Kidney (tissue), 14 donors: ENCODE data around the gene MUS81. TPM values are rescaled to one million over a fixed set of nuclear protein-coding genes. Genes with fewer than 3 reads are reported as not detected.
A peak's percentile ranks its signal among the peaks of the same experiment; 100 is the strongest.

ENCODE experiments used
- DNase-seq, 5 donors: peaks; one replicate each; pipeline ENCODE4 v3.0.0-alpha.2; 2013 to 2020
- FAIRE-seq: peaks from 2 replicates; lab custom pipeline; 2012; peaks lifted over from hg19 to GRCh38; lab: Jason Lieb, UNC
- H3K27ac ChIP-seq, 2 donors: one replicate each; pipeline ENCODE4 v1.7.0; 2013; ENCODE audit warnings: low read depth in 2 of 2, low read length in 2 of 2, inconsistent platforms in 1 of 2
- H3K27me3 ChIP-seq: one replicate; pipeline ENCODE4 v1.7.1; 2013; ENCODE audit warnings: low read length, inconsistent platforms; ENCODE audit not compliant: control insufficient read depth, insufficient read depth
- H3K36me3 ChIP-seq, 3 donors: one replicate each; pipeline versions ENCODE4 v1.7.0 to v1.7.1; 2013; ENCODE audit warnings: low read length in 3 of 3, control low read depth in 1 of 3, inconsistent platforms in 1 of 3; ENCODE audit not compliant: insufficient read depth in 3 of 3, control insufficient read depth in 2 of 3
- H3K4me1 ChIP-seq, 3 donors: one replicate each; pipeline versions ENCODE4 v1.7.0 to v1.7.1; 2013; ENCODE audit warnings: low read length in 3 of 3, inconsistent platforms in 1 of 3, low read depth in 1 of 3; ENCODE audit not compliant: control insufficient read depth in 2 of 3, insufficient read depth in 2 of 3
- H3K4me3 ChIP-seq, 3 donors: one replicate each; pipeline versions ENCODE4 v1.7.0 to v1.8.1; 2013; ENCODE audit warnings: low read length in 3 of 3, control low read depth in 1 of 3, inconsistent platforms in 1 of 3
- H3K9ac ChIP-seq, 3 donors: one replicate each; pipeline versions ENCODE4 v1.7.0 to v1.7.1; 2013; ENCODE audit warnings: low read length in 3 of 3, control low read depth in 1 of 3, inconsistent platforms in 1 of 3
- H3K9me3 ChIP-seq, 3 donors: one replicate each; pipeline versions ENCODE4 v1.7.0 to v1.7.1; 2013; ENCODE audit warnings: low read length in 3 of 3, control low read depth in 1 of 3, inconsistent platforms in 1 of 3; ENCODE audit not compliant: control insufficient read depth in 2 of 3, insufficient read depth in 1 of 3
- CTCF ChIP-seq: IDR thresholded peaks from 3 replicates; pipeline ENCODE4 v1.5.1; 2012; ENCODE audit warnings: mild to moderate bottlenecking, moderate library complexity, borderline replicate concordance; ENCODE audit not compliant: insufficient read depth; ENCODE audit errors: extremely low read depth
- intact Hi-C: fragments of 100-400 bp; cut with DNase I; formaldehyde crosslinking; loops from one replicate; pipeline ENCODE4 v1.11.1; 2022
- polyA plus RNA-seq: library from polyadenylated mRNA; stranded (reverse); fragments of 350-450 nt; fragmentation: Illumina TruSeq; extraction: RNeasy Lipid Tissue Mini Kit (QIAGEN cat#74804); gene quantifications from one replicate; pipeline ENCODE4 v1.2.3, GENCODE V29; 2014; ENCODE audit warnings: low read depth, low replicate concordance; ENCODE audit not compliant: insufficient read depth
- total RNA-seq: library from RNA; stranded (reverse); fragmentation: NEBNext Ultra II Directional; extraction: Animal tissue kit (Norgen Biotek cat#: 25700); gene quantifications from one replicate; pipeline ENCODE4 v1.2.1, GENCODE V29; 2021
- donor health status: control.
- donor health status: control.
- donor health status: control.
- donor health status: control.
- donor health status: control.
- donor health status: DM: yes; HTN: yes; CAD: no.
- donor health status: Normal renal cell carcinoma (clear cell type).

The MUS81 gene
- total and polyA plus RNA-seq, 2 donors from 2014 or later: 31.2 to 54.9 TPM

- intact Hi-C loops: no loop called here
- H3K36me3 ChIP-seq: peaks cover 11 to 26% (median 24%) of the 10 kb centered on the region in 3 donors
These were observed 6.8 kb upstream of the MUS81 start for GRCh38 chr11:65853246-65853979.

GRCh38 chr11:65854161-65854592, 6.1 kb upstream of the MUS81 start:
- intact Hi-C loops: no loop called here
- FAIRE-seq (no peak), DNase-seq (no peak)
- no peak overlapping the region for H3K4me3 ChIP-seq
- no peaks in the 10 kb centered on the region for H3K27me3 ChIP-seq
- peaks cover 11 to 26% (median 24%) of the 10 kb centered on the region in 3 donors for H3K36me3 ChIP-seq
- no peak overlapping the region for H3K9ac ChIP-seq
- no peak for TF ChIP-seq CTCF
- H3K27ac ChIP-seq: no peak overlapping the region
- peaks cover 0 to 6% (median 0%) of the 10 kb centered on the region in 3 donors for H3K9me3 ChIP-seq
- peaks cover 0 to 16% (median 14%) of the 10 kb centered on the region in 3 donors for H3K4me1 ChIP-seq

More at GRCh38 chr11:65853246-65853979, 6.8 kb upstream of the MUS81 start:
- no peak overlapping the region for H3K4me3 ChIP-seq
- no peak overlapping the region for H3K27ac ChIP-seq
- peaks cover 0 to 6% (median 0%) of the 10 kb centered on the region in 3 donors for H3K9me3 ChIP-seq
- FAIRE-seq (no peak), DNase-seq (peak in 1 of 5 donors; percentile 8)
- no peak overlapping the region for H3K9ac ChIP-seq
- no peak for TF ChIP-seq CTCF
- peaks cover 0 to 14% (median 9%) of the 10 kb centered on the region in 3 donors for H3K4me1 ChIP-seq
- no peaks in the 10 kb centered on the region for H3K27me3 ChIP-seq

- peaks cover 11 to 26% (median 24%) of the 10 kb centered on the region in 3 donors for H3K36me3 ChIP-seq
- H3K27ac ChIP-seq: peak overlapping the region in 1 of 2 donors; percentile 20
- H3K9me3 ChIP-seq: peaks cover 0 to 6% (median 0%) of the 10 kb centered on the region in 3 donors
- H3K27me3 ChIP-seq: no peaks in the 10 kb centered on the region
- peaks cover 0 to 21% (median 18%) of the 10 kb centered on the region in 3 donors for H3K4me1 ChIP-seq
- TF ChIP-seq CTCF: no peak
- no peak overlapping the region for H3K9ac ChIP-seq
- FAIRE-seq: no peak
- DNase-seq: peak in 1 of 5 donors; percentile 48
- intact Hi-C loops: no loop called here
- no peak overlapping the region for H3K4me3 ChIP-seq
These were observed 5.1 kb upstream of the MUS81 start for GRCh38 chr11:65854852-65855837.
